BJ (cell line): ENCODE measurements around the gene TOMM20. TPM values are rescaled to one million over a fixed set of nuclear protein-coding genes. Genes with fewer than 3 reads are reported as not detected.

Experiments
- CTCF ChIA-PET: fragments of 350-600 bp; formaldehyde crosslinking; extraction: SDS; loops from one replicate; lab custom pipeline; 2021; ENCODE audit warnings: antibody characterized with exemption, inconsistent platforms; lab: Yijun Ruan, JAX
- POLR2A ChIA-PET: fragments of 300-600 bp; sonication (Branson Sonifier 250); formaldehyde crosslinking; extraction: SDS; loops from one replicate; lab custom pipeline; 2021; ENCODE audit warnings: antibody characterized with exemption; lab: Charles Lee
- DNase-seq: peaks from one replicate; pipeline ENCODE4 v3.0.0-alpha.2; 2011; ENCODE audit warnings: low read depth
- H3K27me3 ChIP-seq: 2 replicates; pipeline ENCODE4 v1.6.0; 2011; ENCODE audit warnings: low read length; ENCODE audit not compliant: control insufficient read depth, insufficient read depth
- H3K36me3 ChIP-seq: 2 replicates; pipeline ENCODE4 v1.5.1; 2011; ENCODE audit warnings: low read length; ENCODE audit not compliant: control insufficient read depth, insufficient read depth
- H3K4me3 ChIP-seq: 2 replicates; pipeline ENCODE4 v1.5.1; 2011; ENCODE audit warnings: low read depth, mild to moderate bottlenecking, control low read depth, low read length
- CTCF ChIP-seq: IDR thresholded peaks from 2 replicates; pipeline ENCODE4 v1.5.1; 2011; ENCODE audit warnings: low read depth, mild to moderate bottlenecking, control low read depth, inconsistent platforms, low read length, moderate library complexity; ENCODE audit not compliant: insufficient read depth
- polyA plus RNA-seq: library from polyadenylated mRNA; depleted of rRNA; stranded (reverse); fragments of >200 nt; gene quantifications from 2 replicates; pipeline ENCODE4 v1.2.3, GENCODE V29; 2011

The TOMM20 gene
- polyA plus RNA-seq, 1 experiment = 56.8 TPM

DNA sequence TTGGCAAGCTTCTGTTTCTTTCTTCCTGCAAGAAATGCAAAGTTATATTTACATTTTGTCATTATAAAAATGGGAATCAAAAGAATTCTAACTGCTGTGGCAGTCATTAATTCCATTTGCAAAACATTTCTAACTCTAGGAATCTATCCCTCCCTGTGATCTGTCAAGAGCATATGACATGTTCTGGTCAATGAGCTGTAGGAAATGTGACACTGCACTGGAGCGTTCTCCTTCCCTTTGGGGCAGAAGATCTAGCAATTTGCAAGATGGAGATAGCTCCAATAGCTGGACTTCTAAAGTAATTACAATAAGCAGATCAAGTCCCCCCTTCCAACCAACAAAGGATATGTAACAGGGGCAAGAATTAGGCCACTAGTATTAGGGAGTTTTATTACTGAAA, 6.3 kb downstream of the TOMM20 start:
- TF ChIP-seq CTCF = no peak
- Histone ChIP-seq H3K27me3 (no peaks in the 10 kb centered on the region), H3K36me3 (peaks cover 16% of the 10 kb centered on the region), H3K4me3 (no peak overlapping the region)
- ChIA-PET CTCF (interaction anchor here (1.0 to 1.7 kb wide), 3 partner anchors 10 to 626 kb away, joined by 3 to 6 read pairs (median 5); no protein-coding TSS in a partner anchor), POLR2A (no interaction called here)
- no peak for DNase-seq

DNA sequence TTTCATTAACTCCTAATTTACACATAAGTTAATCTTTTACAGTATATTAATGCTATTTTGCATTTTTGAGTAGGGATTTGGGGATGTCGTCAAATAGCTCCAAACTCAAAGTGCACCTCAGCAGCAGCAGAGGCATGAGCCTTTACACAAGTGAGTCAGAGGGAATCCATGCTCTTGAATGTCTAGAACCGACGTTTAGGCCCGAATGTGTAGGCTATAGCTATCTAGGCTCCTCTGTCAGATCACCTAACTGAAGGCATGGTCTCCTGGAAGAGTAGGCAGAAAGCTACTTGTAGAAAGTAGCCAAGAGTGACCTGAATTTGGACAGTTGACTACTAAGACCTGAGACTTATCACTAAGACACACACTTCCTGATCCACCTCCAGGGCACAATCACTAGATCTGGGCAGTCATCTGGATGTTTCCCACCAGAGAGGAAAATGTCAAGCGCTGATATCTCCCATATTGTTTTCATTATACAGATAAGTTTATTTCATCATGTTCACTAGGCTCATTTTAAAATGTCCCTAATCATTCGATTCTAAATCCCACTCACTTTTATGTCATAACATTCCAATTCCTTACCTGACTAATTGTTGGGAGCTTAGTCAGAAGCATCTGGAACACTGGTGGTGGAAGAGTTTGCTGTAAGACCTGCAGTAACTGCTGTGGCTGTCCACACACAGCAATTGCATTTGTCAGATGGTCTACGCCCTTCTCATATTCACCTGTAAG, 15.3 kb downstream of the TOMM20 start:
- POLR2A ChIA-PET = no interaction called here
- no peak for TF ChIP-seq CTCF
- CTCF ChIA-PET = interaction anchor here (1.1 to 2.1 kb wide), 2 partner anchors 9 to 76 kb away, joined by 3 to 5 read pairs; no protein-coding TSS in a partner anchor

DNA sequence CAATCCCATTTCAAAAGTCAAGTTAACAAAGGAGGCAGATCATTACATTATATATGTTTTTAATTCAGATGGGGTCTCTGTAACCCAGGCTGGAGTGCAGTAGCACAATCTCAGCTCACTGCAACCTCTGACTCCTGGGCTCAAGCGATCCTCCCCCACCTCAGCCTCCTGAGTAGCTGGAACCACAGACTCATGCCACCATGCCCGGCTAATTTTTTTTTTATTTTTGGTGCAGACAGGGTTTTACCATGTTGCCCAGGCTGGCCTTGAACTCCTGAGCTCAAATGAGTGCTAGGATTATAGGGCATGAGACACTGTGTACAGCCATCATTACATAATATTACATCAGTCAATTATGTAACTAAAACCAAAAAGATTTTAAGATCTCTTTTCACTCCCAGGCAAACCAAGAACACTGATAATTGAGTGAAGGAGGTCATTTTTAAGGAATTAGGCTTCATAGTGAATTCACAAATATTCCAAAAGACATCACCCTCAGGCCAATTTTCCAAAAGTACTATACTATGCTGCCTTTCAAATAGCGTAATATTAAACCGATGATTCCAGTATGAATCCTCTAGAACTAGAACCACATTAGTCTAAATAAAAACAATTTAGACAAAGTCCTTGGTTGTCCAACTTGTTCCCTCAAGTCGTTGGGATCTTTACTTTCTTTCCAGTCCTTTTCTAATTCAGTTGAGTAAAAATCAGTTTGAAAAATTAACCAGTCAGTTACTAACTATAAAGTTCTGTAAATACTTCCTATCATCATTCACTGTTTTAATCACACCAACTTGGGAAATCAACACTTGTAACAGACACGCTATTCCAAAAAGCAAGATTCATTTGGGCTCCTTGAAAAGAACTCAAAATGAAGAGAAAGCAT, 16.1 kb downstream of the TOMM20 start:
- Histone ChIP-seq H3K36me3 (peaks cover 16% of the 10 kb centered on the region), H3K4me3 (no peak overlapping the region), H3K27me3 (no peaks in the 10 kb centered on the region)
- TF ChIP-seq CTCF = no peak
- ChIA-PET POLR2A (no interaction called here), CTCF (interaction anchor here (0.5 to 2.1 kb wide), 3 partner anchors 10 to 406 kb away, joined by 3 to 5 read pairs (median 3); no protein-coding TSS in a partner anchor)
- no peak for DNase-seq

More for the DNA sequence above, 15.3 kb downstream of the TOMM20 start:
- Histone ChIP-seq H3K36me3 (peaks cover 18% of the 10 kb centered on the region), H3K27me3 (no peaks in the 10 kb centered on the region), H3K4me3 (no peak overlapping the region)
- DNase-seq = no peak

DNA sequence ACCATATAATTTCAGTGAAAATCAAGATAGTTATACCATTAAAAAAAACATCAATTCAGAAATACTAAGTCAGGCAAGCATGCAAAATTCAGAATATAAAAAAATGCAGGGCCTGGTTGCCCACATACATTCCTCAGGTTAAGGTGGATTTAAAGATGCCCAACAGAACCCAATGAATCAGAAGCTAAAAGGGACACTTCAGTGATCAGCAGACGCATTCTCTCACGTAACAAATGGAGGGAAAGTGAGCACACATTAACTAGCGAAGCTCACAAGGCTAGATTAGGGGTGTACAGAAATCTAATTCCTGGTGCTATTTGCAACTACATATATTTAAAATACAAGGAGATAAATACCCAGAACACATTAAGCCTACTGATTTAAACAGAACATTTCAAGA, 17.5 kb downstream of the TOMM20 start:
- Histone ChIP-seq H3K36me3 (peaks cover 15% of the 10 kb centered on the region), H3K4me3 (no peak overlapping the region)
- CTCF ChIA-PET = no interaction called here

More for the DNA sequence above, 17.5 kb downstream of the TOMM20 start:
- no peak for DNase-seq
- no peak for TF ChIP-seq CTCF
- H3K27me3 ChIP-seq = no peaks in the 10 kb centered on the region
- POLR2A ChIA-PET = no interaction called here
